Activated gamma-delta T cell treated with Interleukin-2 at 50 U/mL for 16 hours (primary cell): ENCODE data around the gene CEP76.
A peak's percentile ranks its signal among the peaks of the same experiment; 100 is the strongest.

Experiments used
- DNase-seq: peaks from one replicate; pipeline ENCODE4 v3.0.0-alpha.2; 2020

The CEP76 gene, protein sequence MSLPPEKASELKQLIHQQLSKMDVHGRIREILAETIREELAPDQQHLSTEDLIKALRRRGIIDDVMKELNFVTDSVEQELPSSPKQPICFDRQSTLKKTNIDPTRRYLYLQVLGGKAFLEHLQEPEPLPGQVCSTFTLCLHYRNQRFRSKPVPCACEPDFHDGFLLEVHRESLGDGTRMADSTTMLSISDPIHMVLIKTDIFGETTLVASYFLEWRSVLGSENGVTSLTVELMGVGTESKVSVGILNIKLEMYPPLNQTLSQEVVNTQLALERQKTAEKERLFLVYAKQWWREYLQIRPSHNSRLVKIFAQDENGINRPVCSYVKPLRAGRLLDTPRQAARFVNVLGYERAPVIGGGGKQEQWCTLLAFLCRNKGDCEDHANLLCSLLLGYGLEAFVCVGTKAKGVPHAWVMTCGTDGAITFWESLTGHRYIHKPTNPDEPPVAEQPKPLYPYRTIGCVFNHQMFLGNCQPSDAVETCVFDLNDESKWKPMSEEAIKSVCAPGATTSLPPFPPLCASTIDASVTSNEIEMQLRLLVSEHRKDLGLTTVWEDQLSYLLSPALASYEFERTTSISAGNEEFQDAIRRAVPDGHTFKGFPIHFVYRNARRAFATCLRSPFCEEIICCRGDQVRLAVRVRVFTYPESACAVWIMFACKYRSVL

GRCh38 chr18:12702221-12703095, at the start of gene CEP76, which contains the start of gene PSMG2:
CEP76 (minus strand) TSS chr18:12702723; CDS start chr18:12702548, 175 bp downstream.
PSMG2 (plus strand) TSS chr18:12703042; CDS start chr18:12703108, 66 bp downstream.
- peak; percentile 80 for DNase-seq

DNA sequence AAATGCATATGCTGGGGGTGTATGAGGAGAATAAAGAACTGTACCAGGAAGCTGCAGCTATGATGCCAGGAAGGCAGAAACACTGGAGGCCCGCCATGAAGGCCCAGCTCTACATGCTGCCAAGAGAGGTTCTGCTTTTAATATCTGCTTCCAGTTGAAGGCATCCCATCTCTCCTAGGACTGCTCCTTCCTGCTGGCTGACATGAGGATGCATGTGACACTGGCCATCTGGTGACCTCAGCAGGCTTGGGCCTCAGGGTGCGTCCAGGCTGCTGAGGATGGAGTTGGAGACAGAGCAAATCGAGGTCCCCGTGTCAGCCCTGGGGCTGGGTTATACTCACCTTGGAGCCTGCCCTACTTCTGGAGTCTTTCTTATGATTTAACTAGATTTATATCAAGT, 49.4 kb upstream of the CEP76 start:
- DNase-seq = no peak

DNA sequence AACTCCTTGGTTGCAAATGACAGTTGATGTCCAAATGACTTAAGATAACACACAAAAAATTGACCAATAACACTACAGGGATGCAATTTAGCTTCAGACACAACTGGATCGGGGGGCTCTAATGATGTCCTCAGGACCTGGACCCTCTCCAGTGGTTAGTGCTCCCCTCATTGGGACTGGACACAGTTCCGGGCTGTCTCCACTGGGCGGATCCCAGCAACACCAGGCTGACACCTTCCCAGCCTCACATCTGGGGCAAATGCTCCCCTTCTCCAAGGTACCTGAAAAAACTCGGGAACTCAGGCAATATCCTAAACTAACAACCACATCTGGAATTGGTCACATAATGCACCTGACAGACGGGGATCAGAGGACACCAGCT, 49.0 kb upstream of the CEP76 start:
- DNase-seq = no peak

- DNase-seq = no peak
Measured at GRCh38 chr18:12750715-12751502, 48.4 kb upstream of the CEP76 start.

GRCh38 chr18:12750076-12750714, 47.7 kb upstream of the CEP76 start:
- no peak for DNase-seq

GRCh38 chr18:12749121-12749520, 46.6 kb upstream of the CEP76 start:
- no peak for DNase-seq

GRCh38 chr18:12748671-12749070, 46.1 kb upstream of the CEP76 start:
- DNase-seq = no peak

DNA sequence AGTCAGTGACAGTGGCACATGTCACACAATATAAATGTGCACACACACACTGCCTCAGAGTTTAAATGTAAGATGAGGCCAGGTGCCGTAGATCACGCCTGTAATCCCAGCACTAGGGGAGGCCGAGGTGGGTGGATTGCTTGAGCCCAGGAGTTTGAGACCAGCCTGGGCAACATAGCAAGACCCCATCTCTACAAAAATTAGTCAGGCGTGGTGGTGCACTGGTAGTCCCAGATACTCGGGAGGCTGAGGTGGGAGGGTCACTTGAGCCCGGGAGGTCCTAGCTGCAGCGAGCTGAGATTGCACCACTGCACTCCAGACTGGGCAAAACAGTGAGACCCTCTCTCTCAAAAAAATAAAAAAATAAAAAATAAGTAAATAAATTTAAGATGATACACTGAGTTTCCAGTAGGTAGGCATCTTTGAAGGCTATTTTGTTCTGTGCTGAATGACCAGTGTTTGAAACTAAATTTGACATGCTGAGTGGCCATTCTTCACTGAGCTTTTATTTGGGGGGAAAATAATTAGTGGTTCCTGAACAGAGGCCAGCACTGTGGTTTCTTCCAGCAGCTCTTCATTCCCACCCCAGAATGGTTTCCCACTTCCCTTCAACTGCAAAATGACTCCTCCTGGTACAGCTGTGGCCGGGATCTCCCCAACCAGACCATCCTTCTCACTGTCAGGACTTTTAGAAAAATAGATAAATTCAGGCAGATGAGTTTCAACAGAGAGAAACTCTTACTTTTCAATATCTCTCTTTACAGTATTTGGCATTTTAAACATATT, 45.2 kb upstream of the CEP76 start:
- no peak for DNase-seq

DNA sequence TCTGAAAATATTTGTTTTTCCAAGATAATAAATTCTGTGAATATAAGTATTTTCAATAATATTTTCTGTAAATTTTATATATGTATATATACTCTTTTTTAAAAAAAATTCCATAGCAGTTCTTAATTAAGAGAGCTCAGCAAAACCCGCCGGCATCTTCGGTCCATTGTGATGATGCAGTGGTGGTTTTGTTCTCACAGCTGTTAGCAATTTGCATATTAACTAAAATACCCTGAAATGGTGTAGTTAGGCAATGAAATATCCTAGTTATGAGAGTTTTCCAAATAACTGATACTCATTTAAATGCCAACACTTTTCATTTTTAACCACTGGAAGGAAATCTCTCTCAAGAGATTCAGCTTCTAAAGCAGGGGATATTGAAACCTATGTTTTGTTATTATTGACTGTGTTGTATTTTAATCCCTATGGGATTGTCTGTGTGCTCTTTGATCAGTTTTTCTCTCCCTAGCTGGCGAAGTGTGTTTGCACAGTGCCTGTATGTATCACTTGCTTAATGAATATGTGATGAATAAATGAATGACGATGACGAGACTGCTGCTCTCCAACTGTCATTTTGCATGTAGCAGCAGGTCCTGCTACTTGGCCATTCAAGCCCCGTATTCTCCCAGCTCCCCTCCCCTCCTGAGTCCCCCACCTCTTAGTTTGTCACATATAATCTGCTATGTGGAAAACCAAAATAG, 42.7 kb upstream of the CEP76 start:
- DNase-seq = no peak

- no peak for DNase-seq
Measured at GRCh38 chr18:12744103-12744502, 41.6 kb upstream of the CEP76 start.

- DNase-seq = no peak
Measured at GRCh38 chr18:12742453-12742852, 39.9 kb upstream of the CEP76 start.

DNA sequence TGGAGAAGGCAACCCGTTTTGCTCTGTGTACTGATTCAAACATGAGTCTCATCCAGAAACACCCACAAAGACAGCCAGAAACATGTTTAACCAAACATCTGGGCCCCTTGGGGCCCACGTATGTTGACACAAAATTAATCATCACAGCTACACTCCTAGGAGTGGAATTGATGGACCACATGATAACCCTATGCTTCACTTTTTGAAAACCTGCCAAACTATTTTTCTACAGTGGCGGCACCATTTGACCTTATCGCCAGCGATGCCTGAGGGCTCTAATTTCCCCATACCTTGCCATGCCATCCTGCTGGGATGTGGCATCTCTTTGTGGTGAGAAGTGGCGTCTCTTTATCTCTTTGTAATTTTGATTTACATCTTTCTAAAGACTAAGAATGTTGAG, 38.8 kb upstream of the CEP76 start:
- no peak for DNase-seq

GRCh38 chr18:12737243-12737902, 34.9 kb upstream of the CEP76 start:
- no peak for DNase-seq

- peak; percentile 62 for DNase-seq
Measured at GRCh38 chr18:12726774-12727550, 24.4 kb upstream of the CEP76 start.

DNA sequence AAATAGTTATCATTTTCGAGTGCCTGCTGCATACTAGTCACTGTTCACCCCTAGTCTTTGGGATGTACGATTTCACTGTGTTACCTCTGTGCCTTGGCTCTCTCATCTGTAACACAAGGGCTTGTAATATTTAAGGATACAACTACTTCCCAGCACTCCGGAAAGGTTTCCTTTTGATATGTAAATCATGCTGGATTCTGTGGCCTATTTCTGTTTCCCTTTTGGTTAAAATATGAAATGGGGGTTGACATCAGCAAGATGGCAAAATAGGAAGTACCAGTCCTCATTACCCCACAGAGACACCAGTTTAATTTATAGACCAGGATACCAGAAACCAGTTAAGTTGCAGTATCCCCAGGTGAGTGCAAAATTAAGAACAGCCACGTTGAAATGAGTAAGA, 23.8 kb upstream of the CEP76 start:
- no peak for DNase-seq

- DNase-seq = no peak
Measured at GRCh38 chr18:12722731-12723130, 20.2 kb upstream of the CEP76 start.

GRCh38 chr18:12721495-12722275, 19.2 kb upstream of the CEP76 start:
- no peak for DNase-seq

DNA sequence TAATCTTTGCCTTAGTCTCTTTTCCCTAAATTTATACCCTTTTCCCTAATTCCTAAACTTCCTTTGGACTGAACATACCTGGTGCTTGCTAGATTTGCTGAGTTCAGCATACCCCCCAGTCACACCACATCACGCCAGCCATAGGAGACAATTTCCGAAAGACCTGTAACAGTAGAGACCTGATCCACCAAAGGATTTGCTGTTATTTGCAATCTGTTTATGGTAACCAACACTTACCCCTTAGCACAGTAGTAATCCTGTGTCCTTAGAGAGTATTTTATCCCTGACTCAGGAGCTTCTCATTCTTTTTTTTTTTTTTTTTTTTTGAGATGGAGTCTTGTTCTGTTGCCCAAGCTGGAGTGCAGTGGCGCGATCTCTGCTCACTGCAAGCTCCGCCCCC, 8.9 kb upstream of the CEP76 start:
- DNase-seq = no peak
